HG02571 (cell line): ENCODE results near the gene RMRP.
"Not testable (repeated sequence)": the region's sequence is repeated elsewhere in the genome, so short reads cannot be mapped to it uniquely, and the experiment has no call there.

ENCODE experiments used
- ATAC-seq: cut with Tn5 transposase; IDR thresholded peaks from one replicate; pipeline ENCODE4 v1.9.1; 2021; ENCODE audit warnings: mild to moderate bottlenecking, moderate library complexity; ENCODE audit not compliant: unreplicated experiment

The RMRP gene

GRCh38 chr9:35646153-35646532 lies 11.7 kb downstream of the RMRP start:
- ATAC-seq = no peak

- ATAC-seq = not testable (repeated sequence)
Measured at GRCh38 chr9:35645736-35646135, 12.1 kb downstream of the RMRP start.

- no peak for ATAC-seq
Measured at GRCh38 chr9:35643046-35643445, 14.8 kb downstream of the RMRP start.

GRCh38 chr9:35641478-35641877 lies 16.3 kb downstream of the RMRP start:
- ATAC-seq = not testable (repeated sequence)

DNA sequence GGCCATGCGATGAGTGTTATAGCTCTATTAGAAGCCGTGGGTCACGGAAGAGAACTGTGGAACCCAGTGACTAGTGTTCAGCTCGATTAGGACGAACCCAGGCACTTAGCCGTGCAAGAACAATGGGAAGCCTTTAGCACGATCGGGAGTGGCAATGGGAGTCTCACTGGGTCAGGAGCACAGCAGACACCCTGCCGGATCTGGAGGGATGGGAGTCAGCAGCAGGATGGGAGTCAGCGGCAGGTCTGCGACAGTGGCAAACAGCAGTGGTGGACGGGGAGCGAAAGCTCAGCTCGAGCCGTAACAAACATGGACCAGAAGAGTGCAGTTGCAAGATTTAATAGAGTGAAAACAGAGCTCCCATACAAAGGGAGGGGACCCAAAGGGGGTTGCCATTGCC lies 17.4 kb downstream of the RMRP start:
- ATAC-seq = not testable (repeated sequence)

DNA sequence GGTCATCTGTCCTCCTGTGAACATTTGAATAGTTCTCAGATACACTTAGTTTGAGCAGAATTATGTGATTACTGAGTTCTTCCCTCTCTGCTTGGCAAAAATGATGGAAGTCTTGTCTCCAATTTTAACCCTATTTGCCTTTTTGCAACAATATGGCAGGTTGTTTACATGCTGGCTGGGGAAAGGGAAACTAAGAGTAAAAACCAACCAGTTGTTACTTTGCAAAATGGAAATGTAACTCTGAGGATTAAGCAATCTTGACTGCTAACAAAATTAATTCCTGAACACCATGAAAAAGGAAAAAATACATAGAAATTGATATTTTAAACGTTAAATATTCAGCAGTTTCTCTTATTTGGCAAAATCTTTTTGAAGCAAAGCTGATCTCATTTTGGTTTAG lies 18.2 kb downstream of the RMRP start:
- ATAC-seq = no peak

GRCh38 chr9:35639225-35639624 lies 18.6 kb downstream of the RMRP start:
- not testable (repeated sequence) for ATAC-seq

DNA sequence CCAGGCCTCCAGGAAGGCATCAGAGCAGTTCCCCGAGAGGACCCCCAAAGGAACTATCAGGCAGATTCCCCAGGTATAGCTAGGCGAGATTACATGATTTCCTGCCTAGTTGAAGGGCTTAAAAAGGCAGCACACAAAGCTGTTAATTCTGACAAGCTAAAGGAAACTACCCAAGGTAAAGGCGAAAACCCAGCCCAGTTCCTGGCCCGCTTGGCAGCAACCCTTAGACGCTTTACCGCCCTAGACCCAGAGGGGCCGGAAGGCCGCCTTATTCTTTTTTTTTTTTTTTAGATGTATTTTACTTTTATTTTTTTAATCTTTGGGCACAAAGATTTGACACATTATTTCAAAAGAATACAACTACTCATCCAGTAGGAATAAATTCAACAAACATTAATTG lies 19.1 kb downstream of the RMRP start:
- not testable (repeated sequence) for ATAC-seq

GRCh38 chr9:35637427-35637955 lies 20.3 kb downstream of the RMRP start:
- ATAC-seq = not testable (repeated sequence)

DNA sequence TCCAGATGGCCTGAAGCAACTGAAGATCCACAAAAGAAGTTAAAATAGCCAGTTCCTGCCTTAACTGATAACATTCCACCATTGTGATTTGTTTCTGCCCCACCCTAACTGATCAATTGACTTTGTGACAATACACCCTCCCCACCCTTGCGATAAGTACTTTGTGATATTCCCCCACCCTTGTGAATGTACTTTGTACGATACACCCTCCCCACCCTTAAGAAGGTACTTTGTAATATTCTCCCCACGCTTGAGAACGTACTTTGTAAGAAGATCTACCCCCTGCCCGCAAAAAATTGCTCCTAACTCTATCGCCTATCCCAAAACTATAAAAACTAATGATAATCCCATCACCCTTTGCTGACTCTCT lies 21.0 kb downstream of the RMRP start:
- not testable (repeated sequence) for ATAC-seq

- ATAC-seq = no peak
Measured at GRCh38 chr9:35636135-35636876, 21.5 kb downstream of the RMRP start.

GRCh38 chr9:35635730-35636129 lies 22.1 kb downstream of the RMRP start:
- no peak for ATAC-seq

- no peak for ATAC-seq
Measured at GRCh38 chr9:35629597-35629996, 28.2 kb downstream of the RMRP start.

DNA sequence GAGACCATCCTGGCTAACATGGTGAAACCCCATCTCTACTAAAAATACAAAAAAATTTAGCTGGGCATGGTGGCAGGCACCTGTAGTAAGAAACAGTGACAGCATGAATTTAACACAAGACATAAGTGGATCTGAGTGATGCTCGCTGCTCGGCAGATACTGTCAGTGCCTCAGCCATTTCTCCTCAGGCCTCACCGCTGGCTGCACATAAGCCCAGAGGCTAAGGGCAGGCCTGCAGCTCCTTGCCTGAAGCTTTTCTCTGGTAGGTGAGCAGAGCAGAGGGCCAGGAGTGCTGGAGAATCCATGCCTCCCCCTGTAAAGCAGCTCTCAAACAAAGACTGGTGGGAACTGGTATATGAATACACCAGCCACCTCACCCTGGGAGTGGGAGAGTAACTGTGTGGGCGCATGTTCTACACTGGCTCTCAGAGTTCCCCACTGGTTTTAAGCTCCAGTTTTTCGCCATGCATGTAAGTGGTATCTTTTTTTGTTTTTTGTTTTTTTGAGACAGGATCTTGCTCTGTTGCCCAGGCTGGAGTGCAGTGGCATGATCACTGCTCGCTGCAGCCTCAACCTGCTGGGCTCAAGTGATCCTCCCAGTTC lies 29.3 kb downstream of the RMRP start:
- no peak for ATAC-seq

DNA sequence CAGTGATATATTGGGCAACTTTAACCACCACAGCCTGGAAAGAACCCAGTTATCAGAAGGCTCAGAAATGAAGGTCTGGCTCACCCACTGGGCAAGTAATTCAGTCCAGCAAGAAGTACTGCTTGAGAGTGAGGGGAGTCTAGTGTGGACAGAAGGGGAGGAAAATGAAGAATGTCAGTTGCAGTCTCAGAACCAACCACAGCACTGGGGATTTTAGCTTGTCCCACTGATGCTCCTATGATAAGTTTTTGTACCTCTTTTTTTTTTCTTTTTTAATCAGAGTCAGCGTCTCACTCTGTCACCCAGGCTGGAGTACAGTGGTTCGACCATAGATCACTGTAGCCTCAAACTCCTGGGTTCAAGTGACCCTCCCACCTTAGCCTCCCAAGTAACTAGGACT lies 30.2 kb downstream of the RMRP start:
- no peak for ATAC-seq

- peak; percentile 56 for ATAC-seq
Measured at GRCh38 chr9:35619800-35620158, 38.0 kb downstream of the RMRP start.

GRCh38 chr9:35618854-35619799 lies 38.7 kb downstream of the RMRP start:
- peak; percentile 21 for ATAC-seq

DNA sequence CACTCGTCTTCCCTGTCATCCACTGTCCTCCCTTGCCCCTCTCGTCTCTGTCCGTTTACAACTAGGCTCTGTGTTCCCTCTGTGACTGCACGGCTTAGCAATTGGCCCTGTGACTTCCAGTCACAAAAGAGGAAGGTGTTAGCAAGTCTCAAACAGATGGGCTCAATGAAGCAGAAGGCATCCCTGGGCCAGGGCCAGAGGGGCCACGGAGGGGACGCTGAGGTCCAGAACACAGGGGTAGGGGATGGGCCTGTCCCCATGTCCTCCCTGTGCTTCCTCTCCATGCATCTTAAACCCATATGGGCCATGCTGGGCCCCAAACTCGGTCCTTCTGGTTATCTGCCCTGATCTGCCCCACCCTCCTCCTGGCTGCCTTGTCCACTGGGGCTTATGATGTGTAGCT lies 39.5 kb downstream of the RMRP start, which contains the start of gene CD72:
TSS of gene CD72 (minus strand) at position 89 of the 403 bp plus-strand sequence. CDS start 110 bp downstream, outside the sequence.
- ATAC-seq = no peak

- ATAC-seq = no peak
Measured at GRCh38 chr9:35617548-35617947, 40.3 kb downstream of the RMRP start.

- ATAC-seq = no peak
Measured at GRCh38 chr9:35616681-35617459, 40.9 kb downstream of the RMRP start.
